WTC11 (cell line): ENCODE results near the gene KISS1R.

ENCODE experiments used
- FOXJ3 ChIP-seq: sonication (generic); formaldehyde crosslinking; IDR thresholded peaks from 2 replicates; pipeline ENCODE4 v1.9.0; 2021; ENCODE audit warnings: missing genetic modification reagents, mild to moderate bottlenecking, borderline replicate concordance
- MXD4 ChIP-seq: fragments of 250-450 bp; sonication (Bioruptor Pico); IDR thresholded peaks from 2 replicates; pipeline ENCODE4 v1.8.0; 2021; ENCODE audit warnings: mild to moderate bottlenecking, moderate library complexity, borderline replicate concordance
- SMAD4 ChIP-seq: sonication (generic); formaldehyde crosslinking; IDR thresholded peaks from 2 replicates; pipeline ENCODE4 v1.8.0; 2022; ENCODE audit warnings: mild to moderate bottlenecking, missing genetic modification reagents
- TF ChIP-seq, protein P1 (sequence below): fragments of 200-600 bp; IDR thresholded peaks from 2 replicates; pipeline ENCODE4 v1.8.0; 2022; ENCODE audit warnings: antibody characterized with exemption

DNA sequence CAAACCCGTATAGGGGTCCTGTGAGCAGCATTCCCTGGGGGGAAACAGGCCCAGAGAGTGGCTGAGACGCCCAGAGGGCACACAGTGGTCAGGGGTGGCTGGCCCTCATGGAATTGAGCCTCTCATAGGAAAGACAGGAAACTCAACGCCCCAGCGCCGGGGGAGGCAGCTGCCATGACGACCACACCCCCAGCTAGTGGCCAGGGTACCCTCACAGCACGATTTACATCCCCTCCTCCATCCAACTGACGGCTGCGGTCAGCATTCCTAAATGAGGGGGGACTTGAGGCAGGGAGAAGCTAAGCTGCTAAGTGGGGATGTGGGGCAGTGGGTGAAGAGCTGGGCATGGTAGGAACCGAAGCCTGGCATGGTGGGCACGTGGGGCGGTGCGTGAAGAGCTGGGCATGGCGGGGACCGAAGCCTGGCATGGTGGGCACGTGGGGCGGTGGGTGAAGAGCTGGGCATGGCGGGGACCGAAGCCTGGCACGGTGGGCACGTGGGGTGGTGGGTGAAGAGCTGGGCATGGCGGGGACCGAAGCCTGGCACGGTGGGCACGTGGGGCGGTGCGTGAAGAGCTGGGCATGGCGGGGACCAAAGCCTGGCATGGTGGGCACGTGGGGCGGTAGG lies 34.1 kb upstream of the KISS1R start:
- TF ChIP-seq MXD4 (CRISPR knock-in tag) (no peak), SMAD4 (no peak), FOXJ3 (CRISPR knock-in tag) (no peak)
- TF ChIP-seq, protein P1, sequence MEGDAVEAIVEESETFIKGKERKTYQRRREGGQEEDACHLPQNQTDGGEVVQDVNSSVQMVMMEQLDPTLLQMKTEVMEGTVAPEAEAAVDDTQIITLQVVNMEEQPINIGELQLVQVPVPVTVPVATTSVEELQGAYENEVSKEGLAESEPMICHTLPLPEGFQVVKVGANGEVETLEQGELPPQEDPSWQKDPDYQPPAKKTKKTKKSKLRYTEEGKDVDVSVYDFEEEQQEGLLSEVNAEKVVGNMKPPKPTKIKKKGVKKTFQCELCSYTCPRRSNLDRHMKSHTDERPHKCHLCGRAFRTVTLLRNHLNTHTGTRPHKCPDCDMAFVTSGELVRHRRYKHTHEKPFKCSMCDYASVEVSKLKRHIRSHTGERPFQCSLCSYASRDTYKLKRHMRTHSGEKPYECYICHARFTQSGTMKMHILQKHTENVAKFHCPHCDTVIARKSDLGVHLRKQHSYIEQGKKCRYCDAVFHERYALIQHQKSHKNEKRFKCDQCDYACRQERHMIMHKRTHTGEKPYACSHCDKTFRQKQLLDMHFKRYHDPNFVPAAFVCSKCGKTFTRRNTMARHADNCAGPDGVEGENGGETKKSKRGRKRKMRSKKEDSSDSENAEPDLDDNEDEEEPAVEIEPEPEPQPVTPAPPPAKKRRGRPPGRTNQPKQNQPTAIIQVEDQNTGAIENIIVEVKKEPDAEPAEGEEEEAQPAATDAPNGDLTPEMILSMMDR, result no peak
